Superior temporal gyrus (tissue), 1 donor: ENCODE results near the gene ZNF354C.
A peak's percentile ranks its signal among the peaks of the same experiment; 100 is the strongest.
"Not testable (repeated sequence)": the region's sequence is repeated elsewhere in the genome, so short reads cannot be mapped to it uniquely, and the experiment has no call there.

Experiments
- DNase-seq: peaks from one replicate; pipeline ENCODE4 v3.0.0-alpha.2; 2016; ENCODE audit errors: extremely low spot score

Gene ZNF354C

DNA sequence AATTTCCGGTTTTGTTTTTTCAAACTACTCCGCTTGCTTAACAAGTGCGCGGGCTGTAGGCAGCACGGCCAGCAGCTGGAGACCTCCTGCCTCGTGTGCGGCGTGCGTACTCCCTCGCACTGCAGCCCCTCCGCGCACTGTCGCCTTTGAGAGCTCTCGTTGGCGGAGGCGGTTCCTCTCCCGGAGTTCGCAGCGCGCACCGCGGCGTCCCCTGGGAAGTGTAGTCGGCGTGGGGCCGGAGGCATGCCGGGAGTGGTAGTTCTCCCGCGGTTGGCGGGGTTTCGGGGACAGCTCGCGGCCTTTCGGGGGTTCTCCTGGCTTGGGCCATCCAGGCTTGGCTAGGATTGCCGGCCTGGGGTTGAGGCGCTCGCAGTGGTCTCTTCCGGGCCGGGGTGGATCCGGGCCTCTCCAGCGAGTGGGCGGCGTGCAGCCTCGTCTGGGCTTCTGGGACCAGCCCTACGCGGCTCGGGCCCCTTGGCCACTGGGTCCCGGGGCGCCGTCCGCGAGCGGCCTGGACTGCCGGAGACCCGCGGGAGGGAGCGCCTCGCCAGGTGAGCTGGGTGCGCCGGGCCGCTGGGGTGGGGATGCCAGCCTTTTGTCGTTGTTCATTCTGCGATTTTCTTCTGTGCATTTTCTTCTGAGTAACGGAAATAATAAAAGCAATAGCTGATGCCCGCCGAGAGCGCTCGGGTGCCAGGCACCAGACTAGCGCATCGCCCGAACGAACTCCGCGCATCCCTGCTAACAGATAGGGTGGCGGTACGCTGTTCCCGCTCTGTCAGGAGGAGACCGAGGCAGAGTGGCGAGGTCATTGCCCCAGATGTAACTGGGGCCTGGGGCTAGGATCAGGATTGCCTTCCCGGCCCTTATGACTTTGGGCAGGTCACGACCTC, at the start of gene ZNF354C:
Gene ZNF354C, plus strand, starts transcription at position 258 of the 893 bp plus-strand sequence. CDS start 1,696 bp downstream, outside the sequence.
- peak; percentile 89 for DNase-seq

GRCh38 chr5:179023528-179024189, 36.5 kb upstream of the ZNF354C start, which contains the start of gene ZNF879:
TSS of gene ZNF879 (plus strand) at chr5:179023804. CDS start at chr5:179025005, 1,201 bp downstream.
- DNase-seq: peak; percentile 98

DNA sequence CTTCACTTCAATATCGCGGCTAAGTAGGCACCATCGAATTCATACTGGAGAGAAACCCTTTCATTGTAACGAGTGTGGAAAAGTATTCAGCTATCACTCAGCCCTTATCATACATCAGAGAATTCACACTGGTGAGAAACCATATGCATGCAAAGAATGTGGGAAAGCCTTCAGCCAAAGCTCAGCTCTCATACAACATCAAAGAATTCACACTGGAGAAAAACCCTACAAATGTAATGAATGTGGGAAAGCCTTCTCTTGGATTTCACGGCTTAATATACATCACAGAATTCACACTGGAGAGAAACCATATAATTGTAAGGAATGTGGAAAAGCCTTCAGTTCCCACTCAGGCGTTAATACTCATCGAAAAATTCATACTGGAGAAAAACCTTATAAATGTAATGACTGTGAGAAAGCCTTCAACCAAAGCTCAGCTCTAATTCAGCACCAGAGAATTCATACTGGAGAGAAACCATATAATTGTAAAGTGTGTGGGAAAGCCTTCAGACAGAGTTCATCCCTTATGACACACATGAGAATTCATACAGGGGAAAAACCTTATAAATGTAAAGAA, 27.1 kb upstream of the ZNF354C start:
- no peak for DNase-seq

DNA sequence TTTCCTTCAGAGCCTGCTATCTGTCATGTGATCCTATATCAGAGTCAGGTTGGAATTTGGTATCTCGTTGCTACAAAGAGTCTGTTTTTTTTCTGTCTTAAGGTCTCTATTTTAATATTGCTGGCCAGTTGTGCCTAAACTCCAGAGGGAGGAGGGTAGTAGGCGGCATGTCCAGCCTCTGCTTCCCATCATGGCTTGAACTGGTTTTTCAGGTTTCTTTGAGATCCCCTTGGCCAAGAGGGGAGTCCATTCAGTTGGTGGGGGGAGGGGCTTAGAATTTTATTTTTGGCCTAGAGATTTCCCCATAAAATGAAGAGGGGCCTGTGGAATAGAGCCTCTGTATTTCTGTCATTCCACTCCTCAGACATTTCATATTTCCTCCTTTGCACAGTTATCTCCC, 15.4 kb upstream of the ZNF354C start:
- DNase-seq: no peak

- DNase-seq: no peak
These were observed 8.4 kb upstream of the ZNF354C start for GRCh38 chr5:179051784-179052183.

- DNase-seq: no peak
These were observed 6.0 kb upstream of the ZNF354C start for GRCh38 chr5:179054036-179054785.

- no peak for DNase-seq
These were observed 5.3 kb upstream of the ZNF354C start for GRCh38 chr5:179054876-179055275.

DNA sequence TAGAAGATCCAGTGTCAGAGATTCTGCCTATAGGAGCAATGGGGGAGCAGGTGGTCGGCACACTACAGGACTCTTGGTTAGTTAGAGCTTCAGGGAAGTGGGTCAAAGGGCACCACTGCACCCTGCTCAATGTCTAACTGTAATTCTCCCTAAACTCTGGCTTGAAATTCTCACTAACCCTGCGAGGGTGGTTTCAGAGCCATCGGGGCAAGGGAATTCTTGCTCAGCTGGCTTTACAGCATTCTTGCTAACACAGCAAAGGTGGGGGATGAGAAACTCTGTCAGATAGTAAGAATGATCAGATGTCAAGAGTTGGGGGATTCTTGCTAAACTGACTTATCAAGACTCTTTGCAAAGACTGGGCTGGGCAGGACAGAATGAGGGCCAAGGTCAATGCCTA, 4.7 kb upstream of the ZNF354C start:
- DNase-seq: no peak

- DNase-seq: no peak
These were observed 4.3 kb upstream of the ZNF354C start for GRCh38 chr5:179055841-179056240.

- no peak for DNase-seq
These were observed 852 bp downstream of the ZNF354C start for GRCh38 chr5:179061025-179061424.

GRCh38 chr5:179065703-179066102, 5.5 kb downstream of the ZNF354C start:
- no peak for DNase-seq

DNA sequence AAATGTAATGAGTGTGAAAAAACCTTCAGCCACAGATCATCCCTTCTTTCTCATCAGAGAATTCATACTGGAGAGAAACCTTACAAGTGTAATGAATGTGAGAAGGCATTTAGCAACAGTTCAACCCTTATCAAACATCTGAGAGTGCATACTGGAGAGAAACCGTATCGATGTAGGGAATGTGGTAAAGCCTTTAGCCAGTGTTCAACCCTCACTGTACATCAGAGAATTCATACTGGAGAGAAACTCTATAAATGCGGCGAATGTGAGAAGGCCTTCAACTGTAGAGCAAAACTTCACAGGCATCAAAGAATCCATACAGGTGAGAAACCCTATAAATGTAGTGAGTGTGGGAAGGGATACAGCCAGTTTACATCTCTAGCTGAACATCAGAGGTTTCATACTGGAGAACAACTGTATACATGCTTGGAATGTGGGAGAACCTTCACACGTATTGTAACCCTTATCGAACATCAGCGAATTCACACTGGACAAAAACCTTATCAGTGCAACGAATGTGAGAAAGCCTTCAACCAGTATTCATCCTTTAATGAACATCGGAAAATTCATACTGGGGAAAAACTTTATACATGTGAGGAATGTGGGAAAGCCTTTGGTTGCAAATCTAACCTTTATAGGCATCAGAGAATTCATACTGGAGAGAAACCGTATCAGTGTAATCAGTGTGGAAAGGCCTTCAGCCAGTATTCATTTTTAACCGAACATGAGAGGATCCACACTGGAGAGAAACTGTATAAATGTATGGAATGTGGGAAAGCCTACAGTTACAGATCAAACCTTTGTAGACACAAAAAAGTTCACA, 19.2 kb downstream of the ZNF354C start:
- no peak for DNase-seq

DNA sequence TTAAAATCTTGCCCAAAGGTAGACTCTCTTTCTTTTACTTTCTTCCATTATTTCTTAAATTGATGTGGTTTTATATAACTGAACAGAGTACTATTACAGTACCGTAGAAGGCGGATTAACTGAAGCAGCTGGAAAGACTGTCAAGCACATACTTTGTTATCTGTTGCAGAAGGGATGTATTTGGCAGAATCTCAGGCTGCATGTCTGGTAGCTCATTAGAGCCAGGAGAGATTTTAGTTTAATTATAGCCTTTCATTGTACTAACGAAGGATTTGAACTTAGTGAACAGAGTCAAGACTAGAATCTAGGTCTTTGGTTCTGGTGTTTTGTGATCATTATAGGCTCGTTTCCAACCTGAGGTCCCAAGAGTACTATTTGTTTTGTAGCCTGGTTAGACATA, 20.6 kb downstream of the ZNF354C start:
- DNase-seq: no peak

GRCh38 chr5:179089502-179089901, 29.3 kb downstream of the ZNF354C start:
- no peak for DNase-seq

GRCh38 chr5:179101282-179101681, 41.1 kb downstream of the ZNF354C start:
- DNase-seq: not testable (repeated sequence)

DNA sequence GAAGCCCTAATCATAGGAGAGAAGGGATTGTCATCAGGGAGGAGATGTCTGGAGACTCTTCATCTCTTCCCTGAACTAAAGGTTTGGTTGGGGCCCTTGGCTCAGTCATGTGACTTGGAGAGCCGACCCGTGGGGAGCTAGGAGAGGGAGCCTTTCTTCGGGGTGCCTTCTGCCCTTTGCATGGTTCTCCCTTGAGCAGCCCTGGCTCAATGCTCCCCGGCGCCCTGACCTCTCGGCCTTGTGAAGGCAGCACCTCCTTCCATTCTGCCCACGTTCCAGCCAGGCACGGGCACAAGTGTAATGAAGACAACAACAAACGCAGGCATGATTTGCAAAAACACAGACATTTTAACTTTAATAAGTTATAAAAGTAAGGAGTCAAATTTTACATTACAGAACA, 50.4 kb downstream of the ZNF354C start:
- no peak for DNase-seq

DNA sequence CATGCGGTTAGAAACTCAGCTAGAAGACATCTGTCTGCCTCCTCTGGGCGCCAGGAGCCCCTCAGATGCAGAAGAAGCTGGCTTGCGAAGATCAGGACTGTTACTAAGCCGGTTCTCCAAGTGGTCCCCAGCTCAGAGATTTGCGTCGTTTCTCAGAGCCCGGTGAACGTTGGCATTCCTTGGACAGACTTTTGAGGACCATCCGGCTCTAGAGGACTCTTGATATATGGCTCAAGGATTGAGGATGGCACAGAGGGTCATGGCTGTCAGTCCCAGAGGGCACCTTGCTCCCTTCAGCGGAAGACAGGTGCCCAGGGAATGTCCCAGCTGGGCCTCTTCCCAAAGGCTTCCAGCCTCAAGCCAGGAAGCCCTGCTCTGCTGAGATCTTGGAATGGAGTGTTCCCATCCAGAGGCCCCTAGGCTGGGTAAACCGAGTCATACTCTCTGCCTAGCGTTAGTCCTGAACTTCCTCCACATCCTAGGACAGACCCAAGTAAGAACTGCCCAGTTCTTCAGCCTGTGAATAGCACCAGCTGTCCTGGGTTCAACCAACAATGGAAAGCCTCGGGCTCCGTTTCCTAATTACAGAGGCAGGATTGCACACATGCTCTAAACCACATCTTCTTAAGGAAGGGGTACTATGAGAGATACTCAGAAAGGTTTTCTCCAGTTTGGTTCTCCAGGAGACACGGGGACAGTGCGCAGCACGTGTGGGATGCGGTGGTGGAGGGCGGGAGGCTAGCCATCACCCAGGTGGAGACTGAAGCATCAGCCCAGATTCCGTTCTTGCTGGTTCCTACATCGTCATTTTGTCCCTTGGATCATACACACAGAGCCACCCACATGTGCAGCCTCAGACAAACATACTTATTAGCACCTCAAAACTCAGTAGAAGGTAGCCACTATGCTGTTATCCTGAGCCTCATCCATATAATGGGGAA, 51.4 kb downstream of the ZNF354C start:
- no peak for DNase-seq

DNA sequence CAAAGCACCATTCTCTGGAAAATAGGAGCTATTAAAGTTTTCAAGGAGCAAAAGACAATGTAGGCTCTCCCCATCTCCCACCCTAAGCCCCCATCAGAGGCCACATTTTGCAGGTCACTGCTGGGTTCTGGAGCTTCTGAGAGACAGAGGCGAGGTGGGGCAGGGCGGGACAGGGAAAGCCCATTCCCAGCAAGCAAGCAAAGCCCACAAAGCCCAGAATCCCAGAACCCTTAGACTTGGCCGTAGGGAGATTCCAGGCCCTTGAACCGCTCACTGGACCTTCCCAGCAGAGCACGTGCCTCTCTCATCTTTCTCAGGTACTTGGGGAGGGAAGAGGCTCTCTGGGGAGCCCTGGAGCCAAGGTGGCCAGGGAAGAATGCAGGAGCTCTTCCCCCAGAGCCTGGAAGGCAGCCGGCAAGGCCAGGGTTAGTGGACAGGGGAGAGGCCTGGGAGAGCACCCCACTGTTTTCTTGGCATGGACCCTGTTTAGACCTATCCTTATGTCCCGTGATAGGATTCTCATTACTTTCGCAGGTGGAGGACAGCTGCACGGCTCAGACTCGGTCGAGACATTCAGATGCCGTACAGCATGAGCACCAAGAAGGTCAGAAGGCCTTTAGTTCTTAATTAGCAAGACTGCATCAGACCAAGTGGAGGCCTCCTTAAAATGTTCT, 52.4 kb downstream of the ZNF354C start:
- no peak for DNase-seq

- DNase-seq: no peak
These were observed 53.0 kb downstream of the ZNF354C start for GRCh38 chr5:179113143-179113530.
